Ascending aorta (tissue), 2 donors: ENCODE data around the gene PRDX3. TPM values are rescaled to one million over a fixed set of nuclear protein-coding genes. Genes with fewer than 3 reads are reported as not detected.

Source experiments
- DNase-seq, 2 donors: peaks; one replicate each; pipeline ENCODE4 v3.0.0-alpha.2; 2019; ENCODE audit warnings: low spot score in 2 of 2
- H3K27ac ChIP-seq, 2 donors: fragments of 200-600 bp; sonication (generic); one replicate each; pipeline ENCODE4 v1.5.1; 2016 to 2017; ENCODE audit warnings: mild to moderate bottlenecking in 1 of 2
- H3K27me3 ChIP-seq: fragments of 200-600 bp; sonication (generic); one replicate; pipeline ENCODE4 v1.5.1; 2017
- H3K36me3 ChIP-seq, 2 donors: fragments of 200-600 bp; sonication (generic); one replicate each; pipeline ENCODE4 v1.5.1; 2016
- H3K4me1 ChIP-seq, 2 donors: fragments of 200-600 bp; sonication (generic); one replicate each; pipeline ENCODE4 v1.5.1; 2016 to 2017; ENCODE audit warnings: mild to moderate bottlenecking in 1 of 2
- H3K4me3 ChIP-seq, 2 donors: fragments of 200-600 bp; sonication (generic); one replicate each; pipeline ENCODE4 v1.5.1; 2016 to 2017; ENCODE audit warnings: mild to moderate bottlenecking in 1 of 2
- H3K9me3 ChIP-seq, 2 donors: fragments of 200-600 bp; sonication (generic); one replicate each; pipeline ENCODE4 v1.5.1; 2016
- CTCF ChIP-seq, 3 experiments: fragments of 200-600 bp in 2 of 3; fragments of 450-650 bp in 1 of 3; sonication (generic) in 2 of 3; IDR thresholded peaks; one replicate each; pipeline ENCODE4 v1.5.1; 2016 to 2019; ENCODE audit warnings: antibody characterized with exemption in 3 of 3, mild to moderate bottlenecking in 1 of 3, moderate library complexity in 1 of 3
- intact Hi-C: fragments of 100-400 bp; cut with DNase I; formaldehyde crosslinking; loops from one replicate; pipeline ENCODE4 v1.15.1; 2023
- total RNA-seq: library from RNA; depleted of rRNA; stranded (reverse); fragments of >200 nt; gene quantifications from one replicate; pipeline ENCODE4 v1.1.0, GENCODE V29; 2016

PRDX3 gene
- total RNA-seq, 1 donor from 2014 or later: 34.9 TPM

DNA sequence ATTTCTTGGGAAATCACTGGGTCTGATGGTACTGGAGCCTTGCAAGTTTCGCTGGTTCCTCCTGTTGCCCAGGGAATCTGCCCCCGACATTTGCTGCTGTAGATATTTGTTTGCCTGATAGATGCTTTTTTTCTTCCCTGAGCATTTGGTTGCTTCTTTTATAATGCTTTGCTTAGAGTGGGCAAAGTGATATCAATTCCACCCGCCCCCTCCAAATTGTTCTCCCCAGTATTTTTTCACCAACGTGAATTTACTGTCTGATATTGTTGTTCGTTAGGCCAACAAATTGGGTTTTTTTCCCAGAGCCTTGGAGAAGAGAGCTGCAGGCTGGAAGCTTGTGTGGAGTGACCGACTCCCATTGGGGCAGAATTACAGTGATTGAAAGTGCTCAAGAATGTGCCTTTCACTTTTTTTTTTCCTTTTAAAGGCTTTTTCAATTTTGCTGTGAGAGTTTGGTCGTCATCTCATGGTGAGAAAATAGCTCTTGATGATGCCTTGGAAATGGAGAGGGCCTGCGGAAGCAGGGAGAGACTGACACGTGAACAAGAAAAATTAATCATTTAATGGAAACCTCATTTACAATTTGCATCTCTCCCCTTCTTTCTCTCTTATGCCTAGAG lies 31.2 kb upstream of the PRDX3 start:
- peak overlapping the region; percentile 91 to 99 for H3K4me3 ChIP-seq
- intact Hi-C loops: loop anchor here (1.0 to 10.0 kb wide), 4 partner anchors 37 to 445 kb away; partner anchors contain the start of genes BAG3 and TIAL1

GRCh38 chr10:119209035-119209735 lies 30.6 kb upstream of the PRDX3 start:
- H3K9me3 ChIP-seq: no peaks in the 10 kb centered on the region
- H3K36me3 ChIP-seq: no peaks in the 10 kb centered on the region
- intact Hi-C loops: loop anchor here (2.0 to 10.0 kb wide), 3 partner anchors 156 to 446 kb away; partner anchors contain the start of genes BAG3 and TIAL1
- peak in 1 of 2 donors; percentile 87 for DNase-seq
- peak overlapping the region; percentile 91 to 99 for H3K4me3 ChIP-seq
- peaks cover 15 to 41% of the 10 kb centered on the region in 2 donors for H3K4me1 ChIP-seq
- H3K27me3 ChIP-seq: no peaks in the 10 kb centered on the region
- peak overlapping the region; percentile 95 to 97 for H3K27ac ChIP-seq
- TF ChIP-seq CTCF (IDR thresholded peaks at IDR 0.05): peak; percentile 78 to 81 (median 79)

More for the DNA sequence above, 31.2 kb upstream of the PRDX3 start:
- no peaks in the 10 kb centered on the region for H3K27me3 ChIP-seq
- DNase-seq: no peak
- H3K9me3 ChIP-seq: no peaks in the 10 kb centered on the region
- H3K4me1 ChIP-seq: peaks cover 17 to 45% of the 10 kb centered on the region in 2 donors
- H3K36me3 ChIP-seq: no peaks in the 10 kb centered on the region
- TF ChIP-seq CTCF (IDR thresholded peaks at IDR 0.05): no peak
- peak overlapping the region; percentile 95 to 97 for H3K27ac ChIP-seq

DNA sequence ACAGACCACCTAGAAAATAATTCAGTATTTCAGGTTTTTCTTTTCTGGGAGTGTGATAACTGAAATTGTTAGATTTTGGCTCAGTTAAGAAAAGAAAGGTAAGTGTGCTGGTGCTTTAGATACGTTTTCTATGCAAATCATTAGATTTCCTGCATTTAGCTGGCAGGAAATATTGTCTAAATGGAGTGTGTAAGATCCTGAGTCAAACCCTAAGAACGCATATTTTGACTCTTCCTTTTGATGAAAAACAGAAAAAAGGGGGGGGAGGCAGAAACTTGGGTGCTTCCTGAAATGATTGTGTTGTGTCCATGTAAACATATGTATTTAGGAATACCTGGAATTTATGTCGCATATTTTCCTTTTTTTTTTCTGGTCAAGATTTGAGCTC lies 29.9 kb upstream of the PRDX3 start:
- intact Hi-C loops: loop anchor here (2.0 to 10.0 kb wide), 3 partner anchors 156 to 446 kb away; partner anchors contain the start of genes BAG3 and TIAL1
- H3K27ac ChIP-seq: peak overlapping the region; percentile 95 to 97
- H3K4me3 ChIP-seq: peak overlapping the region; percentile 91 to 99
- DNase-seq: no peak
- TF ChIP-seq CTCF (IDR thresholded peaks at IDR 0.05): no peak
- no peaks in the 10 kb centered on the region for H3K36me3 ChIP-seq
- H3K27me3 ChIP-seq: no peaks in the 10 kb centered on the region
- H3K9me3 ChIP-seq: no peaks in the 10 kb centered on the region
- peaks cover 8 to 36% of the 10 kb centered on the region in 2 donors for H3K4me1 ChIP-seq

GRCh38 chr10:119207713-119208552 lies 29.3 kb upstream of the PRDX3 start:
- DNase-seq: peak in 1 of 2 donors; percentile 79
- Histone ChIP-seq H3K36me3 (no peaks in the 10 kb centered on the region), H3K4me3 (peak overlapping the region; percentile 91 to 99), H3K9me3 (no peaks in the 10 kb centered on the region), H3K27ac (peak overlapping the region; percentile 95 to 97), H3K27me3 (no peaks in the 10 kb centered on the region), H3K4me1 (peaks cover 8 to 34% of the 10 kb centered on the region in 2 donors)
- no peak for TF ChIP-seq CTCF (IDR thresholded peaks at IDR 0.05)
- intact Hi-C loops: loop anchor here (2.0 to 10.0 kb wide), 7 partner anchors 63 to 447 kb away; partner anchors contain the start of genes BAG3 and TIAL1

DNA sequence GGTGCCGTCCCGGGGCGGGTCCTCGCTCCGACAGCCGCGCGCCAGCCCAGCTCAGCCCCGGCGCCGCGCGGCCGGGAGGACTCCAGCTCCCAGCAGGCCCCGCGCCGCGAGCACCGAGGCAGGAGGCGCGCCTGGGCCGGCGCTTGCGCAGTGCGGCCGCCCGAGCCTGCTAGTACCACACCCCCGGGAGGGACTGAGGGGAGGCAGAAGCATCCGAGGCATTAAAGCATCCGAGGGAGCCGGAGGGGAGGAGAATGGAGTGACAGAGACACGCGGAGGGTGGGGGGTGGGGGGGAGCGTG lies 28.7 kb upstream of the PRDX3 start, which contains the start of gene GRK5:
Gene GRK5, plus strand, starts transcription at position 206 of the 301 bp plus-strand sequence. CDS start 347 bp downstream, outside the sequence.
- intact Hi-C loops: loop anchor here (2.0 to 10.0 kb wide), 6 partner anchors 63 to 447 kb away; partner anchors contain the start of genes BAG3 and TIAL1
- H3K4me1 ChIP-seq: peaks cover 2 to 28% of the 10 kb centered on the region in 2 donors
- peak; percentile 91 to 98 for DNase-seq

More for the DNA sequence above, 28.7 kb upstream of the PRDX3 start, which contains the start of gene GRK5:
- Histone ChIP-seq H3K27me3 (no peaks in the 10 kb centered on the region), H3K36me3 (no peaks in the 10 kb centered on the region), H3K4me3 (peak within 1 kb of the TSS; percentile 91 to 99), H3K27ac (peak within 1 kb of the TSS; percentile 95 to 97), H3K9me3 (no peaks in the 10 kb centered on the region)
- no peak for TF ChIP-seq CTCF (IDR thresholded peaks at IDR 0.05)
